Renal pelvis (tissue), 12 donors: Measurements from ENCODE around the gene MMS19. TPM values are rescaled to one million over a fixed set of nuclear protein-coding genes. Genes with fewer than 3 reads are reported as not detected.

ENCODE experiments used
- DNase-seq: peaks from one replicate; pipeline ENCODE4 v3.0.0-alpha.2; 2013
- long read RNA-seq, 16 experiments: transcript quantifications; one replicate each; lab custom pipeline, GENCODE V29; 2026
- polyA plus RNA-seq, 3 donors: library from polyadenylated mRNA; unstranded; fragments of 120-200 nt; gene quantifications; one replicate each; pipeline ENCODE4 v1.2.1, GENCODE V29; 2013; ENCODE audit not compliant: insufficient read length in 3 of 3

Gene MMS19
- 100 to 1,000 TPM in 2 of 3 donors, 10 to 100 TPM in 1; 94.4 to 108 (median 106) TPM for polyA plus RNA-seq
- long read RNA-seq, donor 1, partial matches to known transcripts, result 23 of 29 reads
- long read RNA-seq, donor 1, other reads (novel, unspliced or antisense), result 0 of 29 reads
- long read RNA-seq, donor 2, partial matches to known transcripts, result 146 of 176 reads
- long read RNA-seq, donor 2, other reads (novel, unspliced or antisense), result 24 of 176 reads
- long read RNA-seq, donor 3, partial matches to known transcripts, result 109 of 138 reads
- long read RNA-seq, donor 3, other reads (novel, unspliced or antisense), result 24 of 138 reads
- long read RNA-seq, donor 4, partial matches to known transcripts, result 22 of 26 reads
- long read RNA-seq, donor 4, other reads (novel, unspliced or antisense), result 0 of 26 reads
- long read RNA-seq, donor 5, partial matches to known transcripts, result 76 of 85 reads
- long read RNA-seq, donor 5, other reads (novel, unspliced or antisense), result 5 of 85 reads
- long read RNA-seq, donor 6, partial matches to known transcripts, result 0 of 6 reads
- long read RNA-seq, donor 6, other reads (novel, unspliced or antisense), result 0 of 6 reads
- long read RNA-seq, donor 7, partial matches to known transcripts, result 28 of 53 reads
- long read RNA-seq, donor 7, other reads (novel, unspliced or antisense), result 18 of 53 reads
- long read RNA-seq, donor 8, partial matches to known transcripts, result 0 of 4 reads
- long read RNA-seq, donor 8, other reads (novel, unspliced or antisense), result 0 of 4 reads
- long read RNA-seq, donor 9, partial matches to known transcripts, result 212 of 214 reads
- long read RNA-seq, donor 9, other reads (novel, unspliced or antisense), result 0 of 214 reads
- long read RNA-seq, donor 10, partial matches to known transcripts, result 163 of 177 reads
- long read RNA-seq, donor 10, other reads (novel, unspliced or antisense), result 5 of 177 reads
- long read RNA-seq, donor 11, partial matches to known transcripts, result 34 of 38 reads
- long read RNA-seq, donor 11, other reads (novel, unspliced or antisense), result 0 of 38 reads
- long read RNA-seq, donor 12, partial matches to known transcripts, result 41 of 45 reads
- long read RNA-seq, donor 12, other reads (novel, unspliced or antisense), result 0 of 45 reads
- long read RNA-seq, donor 13, partial matches to known transcripts, result 7 of 11 reads
- long read RNA-seq, donor 13, other reads (novel, unspliced or antisense), result 0 of 11 reads
- long read RNA-seq, donor 14, result 0 reads
- long read RNA-seq, donor 15, partial matches to known transcripts, result 43 of 47 reads
- long read RNA-seq, donor 15, other reads (novel, unspliced or antisense), result 0 of 47 reads
- long read RNA-seq, donor 16, partial matches to known transcripts, result 132 of 140 reads
- long read RNA-seq, donor 16, other reads (novel, unspliced or antisense), result 0 of 140 reads

DNA sequence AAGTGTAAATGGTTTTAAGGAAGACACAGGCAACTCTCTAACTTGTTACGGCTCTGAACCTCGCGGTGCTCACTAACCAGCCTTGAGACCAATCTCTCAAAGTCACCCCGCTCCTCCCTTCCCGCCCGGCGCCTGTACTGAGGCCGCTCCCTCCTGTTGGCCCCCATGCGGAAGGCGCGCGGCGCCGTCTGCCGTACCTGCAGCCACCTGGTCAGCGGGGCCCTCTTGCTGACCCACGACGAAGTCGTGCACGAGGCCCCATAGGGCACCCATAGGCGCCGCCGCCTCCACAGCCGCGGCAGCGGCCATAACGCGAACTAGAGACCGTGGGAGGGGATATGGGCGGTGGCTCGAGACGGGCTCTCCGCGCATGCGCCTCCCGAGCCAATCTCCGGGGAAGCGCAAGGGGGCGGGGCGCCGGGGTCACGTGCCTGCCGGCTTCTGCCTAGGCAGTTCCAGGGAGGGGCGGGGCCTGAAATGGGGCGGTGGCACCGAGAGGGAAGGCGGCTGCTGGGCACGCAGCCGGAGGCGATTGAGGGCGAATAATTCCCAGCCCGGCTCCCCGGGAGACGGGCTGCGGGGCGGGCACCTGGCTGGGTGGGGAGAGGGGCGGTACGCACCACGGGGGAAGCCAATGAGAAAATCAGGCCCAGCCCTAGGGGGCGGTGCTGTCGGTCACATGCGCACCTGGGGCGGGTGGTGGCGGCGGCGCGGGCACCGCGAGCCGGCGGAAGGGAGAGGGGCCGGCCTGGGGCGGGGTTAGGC is at the start of gene MMS19:
TSS of gene MMS19 (minus strand) at position 347 of the 765 bp plus-strand sequence. CDS start at position 309, 38 bp downstream.
- DNase-seq, result peak; percentile 99

DNA sequence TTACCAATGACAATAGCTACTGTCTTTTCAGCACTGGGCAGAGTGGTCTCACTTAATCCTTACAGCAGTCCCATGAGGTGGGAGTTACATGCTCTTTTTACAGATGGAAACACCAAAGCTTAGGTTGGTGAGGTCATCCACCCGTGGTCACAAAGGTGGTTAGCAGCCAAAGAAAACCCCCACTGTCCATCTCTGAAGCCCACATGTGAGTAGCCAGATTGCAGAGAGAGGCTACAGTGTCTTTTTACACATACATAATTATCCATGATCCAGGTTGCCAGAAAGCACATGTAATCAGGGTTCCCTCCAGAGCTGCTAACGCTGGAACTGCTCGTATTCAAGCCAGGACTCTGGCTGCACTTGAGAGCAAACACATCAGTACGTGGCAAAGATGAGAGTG is 49.7 kb upstream of the MMS19 start:
- DNase-seq, result no peak

- no peak for DNase-seq
Observed at GRCh38 chr10:97547271-97547600, 49.0 kb upstream of the MMS19 start.

DNA sequence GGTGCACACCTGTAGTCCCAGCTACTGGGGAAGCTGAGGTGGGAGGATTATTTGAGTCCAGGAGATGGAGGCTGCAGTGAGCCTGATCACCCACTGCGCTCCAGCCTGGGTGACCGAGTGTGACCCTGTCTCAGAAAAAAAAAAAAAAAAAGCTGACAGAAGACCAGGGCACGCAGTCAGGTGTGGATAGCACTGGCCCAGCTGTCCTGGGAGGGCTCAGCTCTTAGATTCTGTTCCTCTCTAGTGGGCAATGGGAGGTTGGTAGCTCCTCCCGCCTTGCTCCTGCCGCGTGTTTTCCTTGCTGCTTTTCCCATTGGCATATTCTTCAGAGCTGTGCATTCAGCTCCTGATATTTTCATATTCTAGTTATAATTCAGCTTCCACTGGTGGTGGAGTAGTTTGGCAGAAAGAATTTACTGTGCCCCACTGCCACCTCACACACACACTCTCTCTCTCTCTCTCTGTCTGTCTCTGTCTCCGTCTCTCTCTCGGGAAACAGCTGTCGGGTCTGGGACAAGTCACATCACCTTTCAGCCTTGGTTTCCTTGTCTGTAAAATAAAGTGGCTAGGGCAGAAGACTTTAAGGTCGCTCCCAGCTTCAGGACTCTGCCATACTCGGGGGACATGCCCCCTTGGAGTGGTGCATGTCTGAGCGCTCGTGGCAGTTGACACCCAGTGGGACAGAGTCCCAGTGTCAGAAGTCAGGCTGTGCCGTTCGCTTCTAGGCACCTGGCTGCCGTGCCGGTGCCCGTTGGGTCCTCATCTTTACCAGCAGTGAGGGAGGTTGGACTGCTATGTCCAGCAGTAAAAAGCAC is 48.4 kb upstream of the MMS19 start:
- DNase-seq, result no peak

DNA sequence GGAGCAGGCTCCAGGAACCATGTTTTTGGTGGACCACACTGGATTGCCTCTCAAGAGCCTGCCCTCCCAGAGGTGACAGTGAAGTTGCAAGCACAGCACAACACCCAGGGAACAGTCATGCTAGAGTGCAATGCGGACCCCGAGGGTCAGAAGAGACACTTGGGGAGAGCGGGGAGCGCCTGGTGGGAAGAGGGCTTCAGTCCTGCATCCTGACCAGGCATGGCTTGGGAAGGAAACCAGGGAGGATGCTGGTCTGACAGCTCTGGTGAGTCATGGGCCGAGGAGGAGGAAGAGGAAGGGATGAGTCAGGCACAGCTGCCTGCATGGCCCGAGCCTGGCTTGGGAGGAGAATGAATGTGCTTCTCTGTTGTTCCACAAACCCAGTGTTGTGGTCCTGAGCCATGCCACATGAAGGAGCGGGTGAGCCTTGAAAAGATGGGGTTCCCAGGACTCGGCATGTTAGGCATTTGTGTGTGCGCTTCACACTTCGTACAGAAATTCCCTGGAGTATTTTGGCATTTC is 44.9 kb upstream of the MMS19 start:
- DNase-seq, result no peak

GRCh38 chr10:97542169-97543024 is 44.2 kb upstream of the MMS19 start:
- DNase-seq, result no peak

- no peak for DNase-seq
Observed at GRCh38 chr10:97540669-97541500, 42.7 kb upstream of the MMS19 start.

DNA sequence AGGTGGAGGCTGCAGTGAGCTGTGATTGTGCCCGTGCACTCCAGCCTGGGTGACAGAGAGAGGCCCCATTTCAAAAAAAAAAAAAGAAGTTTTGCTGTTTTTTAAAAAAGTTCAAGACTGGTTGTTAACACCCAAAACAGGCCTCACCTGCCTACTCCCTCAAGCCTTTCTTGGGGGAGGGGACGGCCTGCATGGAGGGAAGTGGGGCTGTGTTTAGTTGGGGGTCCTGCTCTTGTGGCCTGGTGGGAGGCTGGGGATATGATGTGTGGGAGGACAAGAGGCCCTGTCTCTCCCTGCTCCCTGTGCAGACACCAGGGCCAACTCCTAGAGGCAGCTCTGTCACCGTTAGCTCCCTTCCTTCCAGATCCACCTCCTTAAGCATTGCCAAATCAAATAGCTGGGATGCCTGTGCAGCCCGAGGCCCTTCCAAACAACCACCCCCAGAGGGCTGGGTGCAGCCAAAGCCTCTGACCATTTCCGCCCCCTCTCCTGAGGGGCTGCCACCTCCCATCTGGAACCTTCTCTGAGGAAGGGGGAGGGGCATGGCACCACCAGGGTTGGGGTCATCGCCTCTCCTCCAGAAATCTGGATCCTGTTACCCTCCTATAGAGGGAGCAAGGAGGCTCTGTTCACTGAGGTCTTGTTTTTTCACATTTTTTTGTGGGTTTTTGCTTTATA is 41.4 kb upstream of the MMS19 start:
- DNase-seq, result no peak

DNA sequence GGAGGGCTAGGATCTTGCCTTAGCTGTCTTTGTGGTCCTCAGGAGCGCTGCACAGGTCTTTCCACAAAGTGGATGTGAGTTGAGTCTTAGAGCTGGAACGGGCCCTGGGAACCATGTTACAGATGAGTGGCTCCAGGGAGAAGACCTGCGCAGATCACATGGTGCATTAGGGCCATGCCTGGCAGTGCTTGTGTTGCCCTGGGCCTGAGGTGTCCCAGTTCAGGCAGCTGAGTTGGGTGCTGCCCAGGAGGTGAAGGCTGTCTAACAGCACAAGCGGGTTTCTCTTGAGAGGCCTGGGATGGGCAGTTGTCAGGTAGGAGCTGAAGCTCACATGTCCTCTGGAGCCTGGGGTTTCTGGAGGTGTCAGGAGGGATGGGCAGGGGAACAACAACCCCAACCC is 40.6 kb upstream of the MMS19 start:
- no peak for DNase-seq

DNA sequence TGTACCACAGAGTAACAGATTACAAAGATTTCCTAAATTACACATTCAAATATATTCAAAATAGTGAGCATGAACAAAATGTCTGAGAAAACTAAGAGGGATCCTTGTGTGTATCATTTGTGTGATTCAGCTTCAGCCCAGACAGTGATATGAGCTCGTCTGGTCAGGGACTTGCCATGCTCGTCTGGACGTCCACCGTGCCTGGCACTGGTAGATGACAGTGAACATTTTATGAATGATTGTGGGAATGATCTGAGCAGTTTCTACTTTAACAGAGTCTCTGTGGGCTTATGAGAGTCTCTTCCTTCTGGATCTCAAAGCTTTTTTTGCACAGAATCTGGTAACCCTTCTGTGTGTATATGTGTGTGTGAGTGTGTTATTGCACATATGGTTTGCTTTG is 40.2 kb upstream of the MMS19 start:
- DNase-seq, result no peak

DNA sequence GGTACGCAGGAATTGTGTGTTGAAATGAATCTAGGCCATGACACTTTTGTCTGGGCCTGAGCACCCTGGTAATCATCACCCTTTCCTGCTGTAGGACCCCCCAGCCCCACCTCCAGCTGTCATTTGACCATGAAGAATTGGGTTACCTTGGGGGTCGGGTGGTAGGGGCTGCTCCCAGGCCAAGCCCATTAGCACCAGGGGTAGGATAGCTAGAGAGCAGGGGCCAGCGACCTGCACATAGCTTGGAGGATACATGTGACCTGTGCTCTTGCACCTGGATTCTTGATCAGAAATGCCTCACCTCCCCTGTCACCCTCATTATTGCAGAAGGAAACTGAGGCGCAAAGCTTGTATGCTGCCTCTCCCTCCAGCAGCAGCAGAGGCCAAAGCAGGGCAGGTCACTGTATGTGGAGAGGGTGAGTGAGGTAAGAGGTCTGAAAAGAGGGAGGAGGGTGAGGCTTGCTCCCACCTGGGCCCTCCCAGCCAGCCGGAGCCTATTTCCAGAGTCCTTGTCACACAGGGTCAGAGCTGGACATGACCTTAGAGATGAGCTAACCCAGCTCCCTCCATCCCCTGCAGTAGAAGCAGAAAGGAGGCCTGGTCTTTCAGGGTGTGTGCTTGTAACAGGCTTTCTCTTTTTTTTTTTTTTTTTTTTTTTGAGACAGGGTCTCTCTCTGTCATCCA is 39.1 kb upstream of the MMS19 start:
- DNase-seq, result no peak

GRCh38 chr10:97534746-97535367 is 36.6 kb upstream of the MMS19 start:
- no peak for DNase-seq

- no peak for DNase-seq
Observed at GRCh38 chr10:97533888-97534287, 35.7 kb upstream of the MMS19 start.

DNA sequence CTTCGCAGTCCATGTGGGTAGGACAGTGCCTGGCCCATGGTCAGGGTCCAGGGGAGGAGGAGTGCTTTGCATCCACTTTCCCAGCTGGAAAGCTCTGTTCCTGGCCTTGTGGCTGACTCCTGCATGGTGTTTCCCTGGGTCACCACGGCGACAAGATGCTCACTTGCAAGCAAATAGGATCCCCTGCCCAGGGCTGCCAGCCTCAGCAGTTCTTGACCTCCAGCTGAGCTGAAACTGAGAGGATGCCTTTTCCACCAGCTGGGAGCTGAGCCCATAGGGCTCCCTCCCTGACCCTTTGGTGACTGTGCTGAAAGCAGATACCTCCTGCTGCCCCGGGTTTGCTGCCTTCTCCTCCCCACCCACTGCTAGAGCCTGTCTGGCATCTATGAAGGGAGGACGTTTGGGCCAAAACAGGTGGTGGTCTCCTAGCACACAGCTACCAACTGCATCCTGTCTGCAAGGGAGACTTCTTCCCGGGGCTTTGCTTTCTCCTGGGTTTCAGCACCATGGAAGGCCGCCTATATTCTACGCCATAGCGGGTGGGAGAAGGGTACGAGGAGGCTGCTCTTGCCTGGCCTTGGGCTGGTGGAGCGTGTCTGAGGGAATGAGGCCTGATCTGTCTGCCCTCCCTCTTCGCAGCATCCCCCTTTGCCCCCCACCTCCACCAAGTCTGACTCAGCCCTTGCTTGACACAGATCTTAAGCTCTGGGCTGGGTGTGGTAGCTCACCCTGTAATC is 34.9 kb upstream of the MMS19 start:
- peak; percentile 63 for DNase-seq

DNA sequence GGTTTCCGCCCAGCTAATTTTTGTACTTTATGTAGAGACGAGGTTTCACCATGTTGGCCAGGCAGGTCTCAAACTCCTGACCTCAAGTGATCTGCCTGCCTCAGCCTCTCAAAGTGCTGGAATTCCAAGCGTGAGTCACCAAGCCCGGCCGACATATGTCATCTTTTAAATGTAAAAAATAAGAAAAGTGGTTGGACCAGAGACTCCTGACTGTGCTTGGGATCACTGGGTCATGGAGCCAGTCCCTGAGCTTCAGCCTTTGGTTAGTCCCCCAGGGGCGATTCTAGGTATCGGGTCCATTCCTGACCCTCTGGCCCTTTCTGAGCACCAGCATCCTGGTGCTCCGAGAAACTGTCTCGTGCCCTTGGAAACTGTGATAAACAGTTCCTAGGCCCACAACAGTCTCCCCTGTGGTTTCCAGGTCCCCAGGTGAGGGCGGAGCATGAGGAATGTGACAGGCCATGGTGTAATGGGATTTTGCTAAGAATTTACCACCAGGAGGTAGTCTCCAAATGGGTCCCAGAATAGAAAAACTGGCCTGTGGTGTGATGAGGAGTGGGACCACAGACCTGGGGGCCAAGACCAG is 33.3 kb upstream of the MMS19 start:
- DNase-seq, result no peak
